Natural killer cell (primary cell): Measurements from ENCODE around the gene REXO5. TPM values are rescaled to one million over a fixed set of nuclear protein-coding genes. Genes with fewer than 3 reads are reported as not detected.

Experiments used
- ATAC-seq, 3 donors: fragments of 150-1000 bp in 2 of 3; fragments of 200-7000 bp in 1 of 3; cut with Tn5 transposase; 1 replicate in 1 of 3; 2 replicates in 2 of 3; pipeline ENCODE4 v1.10.0; 2021; ENCODE audit warnings: mild to moderate bottlenecking in 2 of 3, moderate library complexity in 2 of 3
- DNase-seq, 2 donors: peaks; one replicate each; pipeline versions ENCODE4 v3.0.0 to v3.0.0-alpha.2; 2013 to 2021; ENCODE audit warnings: mixed read lengths in 1 of 2
- H3K27ac ChIP-seq: one replicate; pipeline ENCODE4 v1.5.1; 2013; ENCODE audit warnings: mild to moderate bottlenecking, low read length
- H3K27me3 ChIP-seq: one replicate; pipeline ENCODE4 v1.6.1; 2013; ENCODE audit warnings: low read length; ENCODE audit not compliant: control insufficient read depth, insufficient read depth
- H3K36me3 ChIP-seq: one replicate; pipeline ENCODE4 v1.6.1; 2013; ENCODE audit warnings: low read length; ENCODE audit not compliant: control insufficient read depth, insufficient read depth
- H3K4me1 ChIP-seq: one replicate; pipeline ENCODE4 v1.6.1; 2013; ENCODE audit warnings: low read length; ENCODE audit not compliant: control insufficient read depth, insufficient read depth
- H3K4me3 ChIP-seq: one replicate; pipeline ENCODE4 v1.5.1; 2013; ENCODE audit warnings: low read length
- H3K9me3 ChIP-seq: one replicate; pipeline ENCODE4 v1.6.1; 2013; ENCODE audit warnings: low read length; ENCODE audit not compliant: control insufficient read depth, insufficient read depth
- H3K27ac Mint-ChIP-seq, 2 donors: one replicate each; pipeline ENCODE4 v1.8.0; 2022; ENCODE audit warnings: mild to moderate bottlenecking in 2 of 2, mixed read lengths in 2 of 2, moderate library complexity in 1 of 2
- H3K27me3 Mint-ChIP-seq, 2 donors: one replicate each; pipeline ENCODE4 v1.8.0; 2022; ENCODE audit warnings: low read depth in 2 of 2, mixed read lengths in 2 of 2
- H3K36me3 Mint-ChIP-seq: one replicate; pipeline ENCODE4 v1.8.0; 2022; ENCODE audit warnings: mixed read lengths
- H3K4me1 Mint-ChIP-seq, 2 donors: one replicate each; pipeline ENCODE4 v1.8.0; 2022; ENCODE audit warnings: mixed read lengths in 2 of 2
- H3K4me3 Mint-ChIP-seq: one replicate; pipeline ENCODE4 v1.8.0; 2022; ENCODE audit warnings: mild to moderate bottlenecking, moderate library complexity, mixed read lengths
- H3K9me3 Mint-ChIP-seq, 2 donors: one replicate each; pipeline ENCODE4 v1.8.0; 2022; ENCODE audit warnings: mixed read lengths in 2 of 2
- CTCF ChIP-seq: fragments of 200-600 bp; IDR thresholded peaks from one replicate; pipeline ENCODE4 v1.8.0; 2022; ENCODE audit warnings: antibody characterized with exemption
- WGBS: methylation state at CpG from one replicate; pipeline ENCODE4 v1.1.7; 2013; ENCODE audit warnings: missing lambda C conversion rate; ENCODE audit not compliant: insufficient coverage; 5-methylcytosine and 5-hydroxymethylcytosine counted together
- intact Hi-C: fragments of 100-400 bp; cut with micrococcal nuclease; formaldehyde crosslinking; loops from one replicate; pipeline ENCODE4 v1.14.2; 2022
- total RNA-seq, 4 donors: library from RNA; stranded (reverse); fragments of 120-200 nt in 1 of 4; gene quantifications; one replicate each; pipeline versions ENCODE4 v1.2.3 to v1.2.4, GENCODE V29; 2013 to 2022

The REXO5 gene
- total RNA-seq, 3 donors from 2014 or later (not counting 1 experiment from before 2014, with no cell fraction given), result 1.5 to 6.0 (median 1.7) TPM

GRCh38 chr16:20897253-20897897 lies 91.0 kb downstream of the REXO5 start:
- H3K36me3 ChIP-seq, result peaks cover 11% of the 10 kb centered on the region
- 97% methylated on average over 3 of the region's 4 CpGs for WGBS

GRCh38 chr16:20897922-20898321 lies 91.6 kb downstream of the REXO5 start:
- H3K36me3 ChIP-seq, result peaks cover 11% of the 10 kb centered on the region
- H3K4me3 ChIP-seq, result no peak overlapping the region
- peaks cover 47 to 53% of the 10 kb centered on the region in 2 donors for H3K4me1 Mint-ChIP-seq
- TF ChIP-seq CTCF, result no peak
- no peaks in the 10 kb centered on the region for H3K27me3 ChIP-seq
- H3K9me3 Mint-ChIP-seq, result no peaks in the 10 kb centered on the region
- no peaks in the 10 kb centered on the region for H3K36me3 Mint-ChIP-seq
- H3K4me3 Mint-ChIP-seq, result peak overlapping the region; percentile 31
- H3K9me3 ChIP-seq, result no peaks in the 10 kb centered on the region
- no peak for DNase-seq
- peak overlapping the region; percentile 92 to 96 for H3K27ac Mint-ChIP-seq
- intact Hi-C loops, result no loop called here
- H3K27ac ChIP-seq, result no peak overlapping the region
- no peak for ATAC-seq
- no peaks in the 10 kb centered on the region for H3K27me3 Mint-ChIP-seq
- peaks cover 21% of the 10 kb centered on the region for H3K4me1 ChIP-seq
- 83% methylated on average over 2 of the region's 3 CpGs for WGBS

More at GRCh38 chr16:20897253-20897897, 91.0 kb downstream of the REXO5 start:
- H3K27me3 ChIP-seq, result no peaks in the 10 kb centered on the region
- TF ChIP-seq CTCF, result no peak
- ATAC-seq (no peak), DNase-seq (no peak)
- peak overlapping the region; percentile 92 to 96 for H3K27ac Mint-ChIP-seq
- no peaks in the 10 kb centered on the region for H3K36me3 Mint-ChIP-seq
- intact Hi-C loops, result no loop called here
- H3K27me3 Mint-ChIP-seq, result no peaks in the 10 kb centered on the region
- peak overlapping the region; percentile 31 for H3K4me3 Mint-ChIP-seq
- H3K9me3 Mint-ChIP-seq, result no peaks in the 10 kb centered on the region
- H3K4me1 Mint-ChIP-seq, result peaks cover 47 to 54% of the 10 kb centered on the region in 2 donors
- H3K27ac ChIP-seq, result no peak overlapping the region
- peaks cover 19% of the 10 kb centered on the region for H3K4me1 ChIP-seq
- H3K9me3 ChIP-seq, result no peaks in the 10 kb centered on the region
- no peak overlapping the region for H3K4me3 ChIP-seq

- H3K4me3 Mint-ChIP-seq, result peak overlapping the region; percentile 94
These were observed 92.7 kb downstream of the REXO5 start for GRCh38 chr16:20899071-20899470.

More at GRCh38 chr16:20899071-20899470, 92.7 kb downstream of the REXO5 start:
- Histone ChIP-seq H3K4me3 (no peak overlapping the region), H3K27ac (peak overlapping the region; percentile 94), H3K27me3 (no peaks in the 10 kb centered on the region), H3K4me1 (peaks cover 31% of the 10 kb centered on the region), H3K9me3 (no peaks in the 10 kb centered on the region), H3K36me3 (peaks cover 11% of the 10 kb centered on the region)
- no peak for TF ChIP-seq CTCF
- H3K36me3 Mint-ChIP-seq, result no peaks in the 10 kb centered on the region
- no peaks in the 10 kb centered on the region for H3K9me3 Mint-ChIP-seq
- no peak for ATAC-seq
- WGBS, result 59% methylated on average over 5 of the region's 5 CpGs
- H3K27ac Mint-ChIP-seq, result peak overlapping the region; percentile 92 to 96
- H3K27me3 Mint-ChIP-seq, result no peaks in the 10 kb centered on the region
- intact Hi-C loops, result no loop called here
- DNase-seq, result no peak
- peaks cover 57% of the 10 kb centered on the region in 2 donors for H3K4me1 Mint-ChIP-seq

Other genes with a start within 250 kb of the REXO5 start
- gene ACSM2B, start 230.2 kb upstream of the REXO5 start, total RNA-seq, result not detected
- under 1 TPM; 0.19 to 0.41 (median 0.35) TPM for gene ACSM1, start 108.8 kb upstream of the REXO5 start, total RNA-seq
- gene THUMPD1, start 64.7 kb upstream of the REXO5 start, total RNA-seq, result 10 to 100 TPM; 86.1 to 92.2 (median 87.1) TPM
- 1 to 10 TPM; 3.7 to 4.4 (median 4.4) TPM for gene ACSM3, start 42.5 kb upstream of the REXO5 start, total RNA-seq
- 1 to 10 TPM; 2.4 to 3.5 (median 2.8) TPM for gene ERI2, start 55 bp upstream of the REXO5 start, total RNA-seq
- 1 to 10 TPM; 5.3 to 9.3 (median 6.1) TPM for gene DCUN1D3, start 93.8 kb downstream of the REXO5 start, total RNA-seq
- gene LYRM1, start 94.2 kb downstream of the REXO5 start, total RNA-seq, result 10 to 100 TPM; 15.3 to 25.7 (median 17.2) TPM